Astrocyte of the hippocampus (primary cell): ENCODE data around the gene HINT1.
A peak's percentile ranks its signal among the peaks of the same experiment; 100 is the strongest.
"Not testable (repeated sequence)": the region's sequence is repeated elsewhere in the genome, so short reads cannot be mapped to it uniquely, and the experiment has no call there.

Experiments
- DNase-seq: peaks from one replicate; pipeline ENCODE4 v3.0.0; 2011; ENCODE audit warnings: low read depth, low spot score

Gene HINT1

GRCh38 chr5:131170540-131171275 lies 5.7 kb upstream of the HINT1 start, which contains the start of gene LYRM7:
Gene LYRM7, plus strand, starts transcription at chr5:131170944. Its CDS starts 77 bp downstream, at chr5:131171021.
- peak; percentile 99 for DNase-seq

GRCh38 chr5:131169810-131170539 lies 4.9 kb upstream of the HINT1 start:
- no peak for DNase-seq

- DNase-seq, result no peak
Measured at GRCh38 chr5:131167615-131168014, 2.6 kb upstream of the HINT1 start.

- DNase-seq, result peak; percentile 89
Measured at GRCh38 chr5:131164191-131165118, 601 bp downstream of the HINT1 start.

GRCh38 chr5:131163276-131164119 lies 1.6 kb downstream of the HINT1 start:
- DNase-seq, result peak; percentile 28

GRCh38 chr5:131160134-131160533 lies 4.9 kb downstream of the HINT1 start:
- DNase-seq, result no peak

- DNase-seq, result no peak
Measured at GRCh38 chr5:131156957-131157356, 8.1 kb downstream of the HINT1 start.

- no peak for DNase-seq
Measured at GRCh38 chr5:131156385-131156784, 8.7 kb downstream of the HINT1 start.

- DNase-seq, result no peak
Measured at GRCh38 chr5:131151216-131151615, 13.8 kb downstream of the HINT1 start.

- no peak for DNase-seq
Measured at GRCh38 chr5:131150408-131150807, 14.6 kb downstream of the HINT1 start.

- DNase-seq, result no peak
Measured at GRCh38 chr5:131148835-131149234, 16.2 kb downstream of the HINT1 start.

- no peak for DNase-seq
Measured at GRCh38 chr5:131147258-131147657, 17.8 kb downstream of the HINT1 start.

GRCh38 chr5:131142970-131143617 lies 22.0 kb downstream of the HINT1 start:
- no peak for DNase-seq

GRCh38 chr5:131139321-131139720 lies 25.7 kb downstream of the HINT1 start:
- no peak for DNase-seq

GRCh38 chr5:131138406-131138805 lies 26.6 kb downstream of the HINT1 start:
- DNase-seq, result not testable (repeated sequence)

- not testable (repeated sequence) for DNase-seq
Measured at GRCh38 chr5:131133091-131133490, 32.0 kb downstream of the HINT1 start.

- no peak for DNase-seq
Measured at GRCh38 chr5:131129306-131129705, 35.8 kb downstream of the HINT1 start.

GRCh38 chr5:131127244-131127643 lies 37.8 kb downstream of the HINT1 start:
- not testable (repeated sequence) for DNase-seq

- no peak for DNase-seq
Measured at GRCh38 chr5:131114754-131115153, 50.3 kb downstream of the HINT1 start.

- no peak for DNase-seq
Measured at GRCh38 chr5:131112424-131112823, 52.6 kb downstream of the HINT1 start.

- DNase-seq, result no peak
Measured at GRCh38 chr5:131110256-131110594, 54.8 kb downstream of the HINT1 start.
